Right lobe of liver (tissue), 4 donors: ENCODE measurements around the gene ALB.

ENCODE experiments used
- POLR2A ChIP-seq: fragments of 450-650 bp; IDR thresholded peaks from one replicate; pipeline ENCODE4 v1.6.1; 2017; ENCODE audit warnings: antibody characterized with exemption, mild to moderate bottlenecking
- TF ChIP-seq, protein P1 (sequence below), 4 donors: fragments of 200-600 bp in 3 of 4; fragments of 450-650 bp in 1 of 4; IDR thresholded peaks; one replicate each; pipeline versions ENCODE4 v1.5.1 to v1.8.0; 2016 to 2022; ENCODE audit warnings: antibody characterized with exemption in 4 of 4, mild to moderate bottlenecking in 2 of 4
- donor health status: DM: no; HTN: no; CAD: no.
- donor health status: DM: no; HTN: no; CAD: no.
- donor health status: DM: no; HTN: yes; CAD: no.

DNA sequence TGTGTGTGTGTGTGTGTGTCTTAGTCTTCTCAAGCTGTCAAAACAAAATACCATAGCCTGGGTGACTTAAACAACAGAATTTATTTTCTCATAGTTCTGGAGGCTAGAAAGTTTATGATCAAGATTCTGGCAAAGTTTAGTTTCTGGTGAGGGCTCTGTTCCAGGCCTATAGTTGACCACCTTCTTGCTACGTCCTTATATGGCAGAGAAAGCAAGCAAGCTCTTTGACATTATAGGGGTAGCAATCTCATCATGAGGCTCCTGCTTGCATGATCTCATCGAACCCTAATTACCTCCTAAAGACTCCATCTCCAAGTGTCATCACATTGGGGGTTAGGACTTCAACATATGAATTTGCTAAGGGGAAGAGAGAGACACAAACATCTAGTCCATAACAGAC, 25.0 kb downstream of the ALB start:
- TF ChIP-seq, protein P1, sequence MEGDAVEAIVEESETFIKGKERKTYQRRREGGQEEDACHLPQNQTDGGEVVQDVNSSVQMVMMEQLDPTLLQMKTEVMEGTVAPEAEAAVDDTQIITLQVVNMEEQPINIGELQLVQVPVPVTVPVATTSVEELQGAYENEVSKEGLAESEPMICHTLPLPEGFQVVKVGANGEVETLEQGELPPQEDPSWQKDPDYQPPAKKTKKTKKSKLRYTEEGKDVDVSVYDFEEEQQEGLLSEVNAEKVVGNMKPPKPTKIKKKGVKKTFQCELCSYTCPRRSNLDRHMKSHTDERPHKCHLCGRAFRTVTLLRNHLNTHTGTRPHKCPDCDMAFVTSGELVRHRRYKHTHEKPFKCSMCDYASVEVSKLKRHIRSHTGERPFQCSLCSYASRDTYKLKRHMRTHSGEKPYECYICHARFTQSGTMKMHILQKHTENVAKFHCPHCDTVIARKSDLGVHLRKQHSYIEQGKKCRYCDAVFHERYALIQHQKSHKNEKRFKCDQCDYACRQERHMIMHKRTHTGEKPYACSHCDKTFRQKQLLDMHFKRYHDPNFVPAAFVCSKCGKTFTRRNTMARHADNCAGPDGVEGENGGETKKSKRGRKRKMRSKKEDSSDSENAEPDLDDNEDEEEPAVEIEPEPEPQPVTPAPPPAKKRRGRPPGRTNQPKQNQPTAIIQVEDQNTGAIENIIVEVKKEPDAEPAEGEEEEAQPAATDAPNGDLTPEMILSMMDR (IDR thresholded peaks at IDR 0.05), result no peak
- TF ChIP-seq POLR2A, result no peak
